Measurements from ENCODE around the gene TOMM7.
"Not testable (repeated sequence)": the region's sequence is repeated elsewhere in the genome, so short reads cannot be mapped to it uniquely, and the experiment has no call there.

Gene TOMM7

DNA sequence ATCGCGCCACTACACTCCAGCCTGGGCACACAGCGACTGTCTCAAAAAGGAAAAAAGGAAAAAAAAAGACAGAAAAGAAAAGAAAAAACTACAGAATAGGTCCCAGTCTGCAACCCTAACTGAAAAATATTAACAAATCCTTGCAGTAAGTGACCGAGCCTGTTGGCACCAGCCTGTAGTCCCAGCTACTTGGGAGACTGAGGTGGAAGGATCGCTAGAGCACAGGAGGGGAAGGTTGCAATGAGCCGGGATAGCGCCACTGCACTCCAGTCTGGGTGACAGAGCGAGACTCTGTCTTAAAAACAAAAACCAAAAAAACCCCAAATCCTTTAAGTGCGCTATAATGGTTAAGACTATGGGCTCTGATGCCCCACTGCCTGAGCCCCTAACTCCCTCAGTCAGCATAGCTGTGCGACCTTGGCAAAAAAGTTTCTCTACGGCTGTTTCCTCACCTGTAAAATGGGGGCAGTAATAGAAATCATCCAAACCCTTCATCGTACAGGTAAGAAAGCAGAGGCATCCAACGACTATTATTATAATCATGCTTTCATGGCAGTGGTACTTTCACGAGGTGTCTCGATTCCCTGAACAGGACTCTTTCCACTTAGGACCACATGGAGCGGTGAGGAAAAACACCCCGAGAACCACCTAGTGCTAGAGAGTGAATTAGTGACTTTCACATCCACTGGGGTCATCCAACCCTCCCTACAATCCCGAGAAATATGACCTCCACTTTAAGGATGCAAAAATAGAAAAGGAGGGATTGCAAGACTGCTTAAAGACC lies 755 bp downstream of the TOMM7 start:
- DNase-seq (ENCODE audit: low read depth, low spot score) = peak; percentile 28

GRCh38 chr7:22819476-22819875 lies 3.2 kb downstream of the TOMM7 start:
- no peak for DNase-seq (ENCODE audit: low read depth, low spot score)

GRCh38 chr7:22814261-22815208 lies 8.1 kb downstream of the TOMM7 start:
- DNase-seq (ENCODE audit: low read depth, low spot score) = peak; percentile 39

- DNase-seq (ENCODE audit: low read depth, low spot score) = no peak
Measured at GRCh38 chr7:22812353-22812752, 10.3 kb downstream of the TOMM7 start.

DNA sequence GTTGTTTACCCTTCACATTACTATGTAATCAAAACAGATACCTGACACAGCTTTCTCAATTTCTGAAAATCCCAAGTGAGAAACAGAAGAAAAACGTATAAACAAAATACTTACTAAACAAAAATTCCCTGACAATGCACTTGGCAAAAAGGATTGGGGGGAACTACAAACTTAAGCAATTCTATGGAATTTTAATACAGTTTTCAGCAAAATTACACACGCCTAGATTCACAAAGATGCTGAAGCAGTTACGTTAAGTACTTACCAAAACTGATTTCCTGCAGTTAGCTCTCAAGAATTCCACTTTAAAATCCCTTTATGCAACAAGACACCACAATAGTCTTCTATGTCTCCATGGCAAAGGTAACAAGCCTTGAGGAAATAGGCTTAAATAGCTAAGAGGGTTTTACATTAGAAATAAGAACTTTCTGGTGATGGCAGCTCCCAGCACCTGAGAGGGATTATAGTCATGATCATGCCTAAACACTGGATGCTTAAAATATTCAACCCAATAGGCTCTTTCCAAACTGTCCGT lies 10.8 kb downstream of the TOMM7 start:
- DNase-seq (ENCODE audit: low read depth, low spot score) = no peak

DNA sequence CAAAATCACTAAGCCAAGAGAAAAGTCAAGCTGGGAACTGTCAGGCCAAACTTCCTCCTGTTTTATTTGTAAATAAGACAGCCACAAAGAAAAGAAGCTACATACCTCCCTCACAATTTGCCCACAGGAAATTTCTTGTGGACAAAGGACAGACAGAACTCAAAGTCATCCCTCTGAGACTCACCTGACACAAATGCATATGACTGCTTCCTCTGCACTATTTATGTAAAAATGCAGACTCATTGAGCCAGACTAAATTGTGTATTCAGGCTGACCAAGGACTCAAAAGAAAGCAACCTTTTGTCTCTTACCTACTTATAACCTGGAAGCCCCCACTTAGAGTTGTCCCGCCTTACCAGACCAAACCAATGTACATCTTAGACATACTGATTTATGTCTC lies 11.8 kb downstream of the TOMM7 start:
- no peak for DNase-seq (ENCODE audit: low read depth, low spot score)

DNA sequence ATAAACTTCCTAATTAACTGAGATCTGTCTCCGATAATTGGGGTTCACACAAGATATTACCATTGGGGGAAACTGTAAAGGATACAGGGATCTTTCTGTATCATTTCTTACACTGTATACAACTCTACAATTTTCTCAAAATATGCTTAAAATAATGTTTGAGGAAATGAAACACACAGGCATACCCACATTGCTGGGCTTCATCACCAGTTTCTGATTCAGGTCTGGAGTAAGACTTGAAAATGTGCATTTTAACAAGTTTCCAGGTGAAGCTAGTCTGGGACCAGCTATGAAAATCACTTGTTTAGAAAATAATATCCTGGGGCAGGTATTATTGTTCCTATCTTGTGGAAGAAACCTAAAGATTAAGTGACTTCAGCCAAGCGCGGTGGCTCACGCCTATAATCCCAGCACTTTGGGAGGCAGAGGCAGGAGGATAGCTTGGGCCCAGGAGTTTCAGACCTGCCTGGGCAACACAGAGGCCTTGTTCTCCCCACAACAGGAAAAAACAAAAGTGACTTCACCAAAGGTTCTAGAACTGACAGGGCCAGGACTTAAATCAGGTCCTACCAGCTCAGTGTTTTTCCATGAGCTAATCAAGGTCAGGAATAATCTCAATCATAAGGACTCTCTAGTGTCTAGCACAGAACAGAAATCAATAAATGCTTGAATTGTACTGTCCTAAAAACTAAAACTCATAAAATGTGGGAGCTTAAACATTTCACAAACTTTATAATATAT lies 12.6 kb downstream of the TOMM7 start:
- DNase-seq (ENCODE audit: low read depth, low spot score) = no peak

GRCh38 chr7:22808140-22808539 lies 14.5 kb downstream of the TOMM7 start:
- no peak for DNase-seq (ENCODE audit: low read depth, low spot score)

DNA sequence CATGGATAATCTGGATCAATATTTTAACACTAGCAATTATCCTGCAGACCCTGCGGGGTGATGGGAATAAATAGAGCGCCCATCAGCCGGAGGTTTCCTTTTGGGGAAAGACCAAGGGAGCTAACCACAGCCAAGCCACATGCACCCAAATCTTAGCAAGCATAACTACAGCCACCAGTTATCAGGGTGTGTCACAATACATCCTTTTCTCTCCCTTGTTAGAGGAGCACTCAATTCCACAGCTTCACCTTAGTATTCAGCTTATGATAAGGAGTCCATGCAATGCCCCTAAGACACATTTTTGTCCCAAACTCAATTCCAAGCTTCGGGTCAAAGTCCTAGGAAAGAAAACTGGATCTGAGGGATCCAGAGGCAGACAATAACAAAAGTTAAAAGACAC lies 15.9 kb downstream of the TOMM7 start:
- DNase-seq (ENCODE audit: low read depth, low spot score) = no peak

GRCh38 chr7:22805227-22805626 lies 17.4 kb downstream of the TOMM7 start:
- DNase-seq (ENCODE audit: low read depth, low spot score) = no peak

GRCh38 chr7:22802831-22803230 lies 19.8 kb downstream of the TOMM7 start:
- not testable (repeated sequence) for DNase-seq (ENCODE audit: low read depth, low spot score)

- DNase-seq (ENCODE audit: low read depth, low spot score) = peak; percentile 65
Measured at GRCh38 chr7:22802426-22802825, 20.2 kb downstream of the TOMM7 start.

GRCh38 chr7:22801912-22802311 lies 20.7 kb downstream of the TOMM7 start:
- DNase-seq (ENCODE audit: low read depth, low spot score) = peak; percentile 74

DNA sequence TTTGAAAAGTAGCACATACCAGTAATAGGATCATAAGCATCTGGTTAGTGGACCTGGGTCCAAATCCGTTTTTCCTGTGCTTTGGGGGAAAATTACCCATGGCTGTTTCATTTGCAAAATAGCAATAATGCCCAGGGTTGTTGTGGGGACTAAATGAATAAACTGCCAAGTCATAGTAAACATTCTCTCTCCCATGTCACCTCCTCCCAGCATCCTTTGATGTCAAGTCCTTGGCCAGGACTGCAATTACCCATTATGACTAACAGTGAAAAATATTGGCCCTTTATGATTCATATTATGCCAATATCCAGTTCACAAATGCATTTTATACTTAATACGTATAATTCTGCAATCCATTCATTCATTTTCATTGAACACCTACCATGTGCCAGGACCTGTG lies 23.0 kb downstream of the TOMM7 start:
- DNase-seq (ENCODE audit: low read depth, low spot score) = no peak

GRCh38 chr7:22793593-22794462 lies 28.8 kb downstream of the TOMM7 start:
- no peak for DNase-seq (ENCODE audit: low read depth, low spot score)

DNA sequence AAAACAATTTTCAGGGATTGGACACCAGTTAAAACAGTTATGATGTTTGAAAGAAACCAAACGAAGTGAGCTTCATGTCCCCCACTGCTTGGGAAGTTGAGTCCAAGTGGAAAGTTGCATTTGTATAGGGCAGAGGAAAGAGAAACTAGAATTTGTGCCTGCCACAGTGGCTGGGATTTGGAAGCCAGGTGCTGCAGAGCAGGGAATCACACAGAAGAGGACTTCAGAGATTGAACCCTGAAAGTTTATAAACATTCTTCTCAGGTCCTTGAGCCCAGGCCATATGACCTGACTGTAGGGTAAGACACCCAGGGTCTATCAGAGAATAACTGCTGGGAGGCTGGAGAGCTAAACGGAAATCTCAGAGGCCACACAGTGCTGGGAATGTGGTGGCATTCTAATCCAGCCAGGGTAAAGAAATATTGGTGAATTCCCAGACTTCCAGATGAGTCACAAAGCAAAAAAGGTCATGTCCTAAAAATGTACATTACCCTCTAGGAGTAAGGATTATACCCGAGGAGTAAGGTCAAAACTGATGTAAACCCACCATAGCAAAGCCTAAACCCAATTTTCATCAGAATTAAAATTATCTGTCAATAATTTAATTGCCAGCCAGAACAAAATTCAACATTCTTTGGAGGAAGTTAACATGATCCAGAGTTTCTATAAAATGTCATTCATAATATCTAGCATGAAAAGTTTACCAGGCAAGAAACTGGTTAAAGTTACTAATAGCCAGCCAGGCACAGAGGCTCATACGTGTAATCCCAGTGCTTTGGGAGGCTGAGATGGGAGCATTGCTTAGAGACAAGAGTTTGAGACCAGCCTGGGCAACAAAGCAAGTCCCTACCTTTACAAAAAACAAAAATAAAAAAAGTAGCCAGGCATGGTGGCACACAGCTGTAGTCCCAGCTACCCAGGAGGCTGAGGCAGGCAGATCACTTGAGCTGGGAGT lies 31.2 kb downstream of the TOMM7 start:
- DNase-seq (ENCODE audit: low read depth, low spot score) = peak; percentile 62

DNA sequence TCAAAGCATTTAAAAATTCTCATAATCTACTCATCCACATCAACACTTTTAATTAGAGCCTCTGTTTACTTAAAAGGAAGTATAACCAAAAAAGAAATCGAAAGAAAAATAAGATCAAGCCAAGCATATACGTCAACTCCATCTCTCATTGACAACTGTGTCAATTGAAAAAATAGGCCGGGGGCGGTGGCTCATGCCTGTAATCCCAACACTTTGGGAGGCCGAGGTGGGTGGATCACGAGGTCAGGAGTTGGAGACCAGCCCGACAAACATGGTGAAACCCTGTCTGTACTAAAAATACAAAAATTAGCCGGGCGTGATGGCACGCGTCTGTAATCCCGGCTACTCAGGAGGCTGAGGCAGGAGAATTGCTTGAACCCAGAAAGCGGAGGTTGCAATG lies 32.0 kb downstream of the TOMM7 start:
- not testable (repeated sequence) for DNase-seq (ENCODE audit: low read depth, low spot score)

- peak; percentile 16 for DNase-seq (ENCODE audit: low read depth, low spot score)
Measured at GRCh38 chr7:22787951-22788350, 34.7 kb downstream of the TOMM7 start.

- no peak for DNase-seq (ENCODE audit: low read depth, low spot score)
Measured at GRCh38 chr7:22786290-22786932, 36.2 kb downstream of the TOMM7 start.
